Spleen (tissue), 11 donors: ENCODE measurements around the gene PRKAR2A. TPM values are rescaled to one million over a fixed set of nuclear protein-coding genes. Genes with fewer than 3 reads are reported as not detected.

ENCODE experiments used
- DNase-seq: peaks from one replicate; pipeline ENCODE4 v3.0.0-alpha.2; 2020
- H3K27ac ChIP-seq, 8 donors: fragments of 200-600 bp; sonication (generic) in 7 of 8; 1 replicate in 4 of 8; 2 replicates in 4 of 8; pipeline versions ENCODE4 v1.5.0 to v1.8.0; 2016 to 2021; ENCODE audit warnings: inconsistent platforms in 4 of 8, mild to moderate bottlenecking in 4 of 8, moderate library complexity in 1 of 8
- H3K27me3 ChIP-seq, 7 donors: fragments of 200-600 bp; sonication (generic) in 6 of 7; replicated peaks in 1 of 7; 1 replicate in 4 of 7; 2 replicates in 3 of 7; pipeline versions ENCODE4 v1.5.0 to v1.8.0; 2016 to 2021; ENCODE audit warnings: inconsistent platforms in 3 of 7, mild to moderate bottlenecking in 1 of 7
- H3K36me3 ChIP-seq, 6 donors: fragments of 200-600 bp; sonication (generic) in 5 of 6; 1 replicate in 4 of 6; 2 replicates in 2 of 6; pipeline versions ENCODE4 v1.5.0 to v1.8.0; 2016 to 2021; ENCODE audit warnings: inconsistent platforms in 2 of 6
- H3K4me1 ChIP-seq, 6 donors: fragments of 200-600 bp; sonication (generic) in 5 of 6; 1 replicate in 3 of 6; 2 replicates in 3 of 6; pipeline versions ENCODE4 v1.5.0 to v1.8.0; 2016 to 2021; ENCODE audit warnings: inconsistent platforms in 3 of 6
- H3K4me3 ChIP-seq, 8 donors: fragments of 200-600 bp; sonication (generic) in 7 of 8; 1 replicate in 4 of 8; 2 replicates in 4 of 8; pipeline versions ENCODE4 v1.5.0 to v1.8.0; 2016 to 2021; ENCODE audit warnings: inconsistent platforms in 4 of 8, mild to moderate bottlenecking in 4 of 8, moderate library complexity in 2 of 8
- H3K9me3 ChIP-seq, 8 donors: fragments of 200-600 bp; sonication (generic) in 7 of 8; 1 replicate in 4 of 8; 2 replicates in 4 of 8; pipeline versions ENCODE4 v1.5.0 to v1.8.0; 2016 to 2021; ENCODE audit warnings: inconsistent platforms in 4 of 8
- CTCF ChIP-seq, 11 experiments: fragments of 200-600 bp in 7 of 11; fragments of 450-650 bp in 4 of 11; sonication (generic) in 4 of 11; IDR thresholded peaks in 8 of 11; conservative IDR thresholded peaks in 3 of 11; 1 replicate in 7 of 11; 2 replicates in 4 of 11; pipeline versions ENCODE4 v1.4.0 to v1.8.0; 2016 to 2021; ENCODE audit warnings: antibody characterized with exemption in 11 of 11, inconsistent platforms in 4 of 11, mild to moderate bottlenecking in 1 of 11
- POLR2A ChIP-seq, 3 donors: fragments of 450-650 bp; IDR thresholded peaks; one replicate each; pipeline ENCODE4 v1.5.1; 2017; ENCODE audit warnings: antibody characterized with exemption in 3 of 3, mild to moderate bottlenecking in 1 of 3
- POLR2AphosphoS5 ChIP-seq, 3 donors: sonication (generic); formaldehyde crosslinking; IDR thresholded peaks; one replicate each; pipeline ENCODE4 v1.5.1; 2017; ENCODE audit warnings: antibody characterized with exemption in 3 of 3
- WGBS, 5 donors: extraction: QIAGEN DNeasy Blood & Tissue Kit in 3 of 5; methylation state at CpG; one replicate each; pipeline versions ENCODE4 v1.1.5 to v1.1.7; 2013 to 2018; 5-methylcytosine and 5-hydroxymethylcytosine counted together
- intact Hi-C: fragments of 100-400 bp; cut with DNase I; formaldehyde crosslinking; loops from one replicate; pipeline ENCODE4 v1.15.0; 2023; ENCODE audit warnings: low total_unique reads
- polyA plus RNA-seq, 3 donors: library from polyadenylated mRNA; stranded (reverse); fragments of 200-250 nt; gene quantifications; one replicate each; pipeline ENCODE4 v1.2.1, GENCODE V29; 2013
- total RNA-seq, 7 donors: library from RNA; depleted of rRNA in 3 of 7; stranded (reverse); fragments of >200 nt in 3 of 7; fragmentation: NEBNext Ultra II Directional in 4 of 7; extraction: Animal tissue kit (Norgen Biotek cat#: 25700) in 4 of 7; gene quantifications; one replicate each; pipeline versions ENCODE4 v1.1.0 to v1.2.1, GENCODE V29; 2016 to 2021
- donor health status: healthy with polysubstance abuse.
- donor health status: DM: no; HTN: no; CAD: no; lungs with moderate emphysema.
- donor health status: DM: no; HTN: no; CAD: no.
- donor health status: Bipolar disorder and iron deficiency.
- donor health status: healthy.
- donor health status: DM: no; HTN: no; CAD: no.
- donor health status: DM: yes; HTN: yes; CAD: no.

Gene PRKAR2A
- total and polyA plus RNA-seq, 10 donors = 4.8 to 38.5 (median 18.2) TPM

- no peak for DNase-seq
- no peaks in the 10 kb centered on the region for H3K27me3 ChIP-seq
- H3K4me1 ChIP-seq = peaks cover 19 to 94% (median 59%) of the 10 kb centered on the region in 6 donors
- intact Hi-C loops = no loop called here
- peak overlapping the region in 1 of 8 donors; percentile 21 for H3K27ac ChIP-seq
- no peaks in the 10 kb centered on the region for H3K9me3 ChIP-seq
- WGBS, 5 donors = 72 to 80% (median 76%) methylated on average over 7 of the region's 7 CpGs
- no peak overlapping the region for H3K4me3 ChIP-seq
- TF ChIP-seq POLR2AphosphoS5 (IDR thresholded peaks at IDR 0.05) = no peak
- no peak for TF ChIP-seq POLR2A (IDR thresholded peaks at IDR 0.05)
- no peak for TF ChIP-seq CTCF (IDR thresholded peaks at IDR 0.05 in 8 of 11, conservative IDR thresholded peaks at IDR 0.05 in 3 of 11)
- H3K36me3 ChIP-seq = peaks cover 0 to 98% (median 37%) of the 10 kb centered on the region in 6 donors
Measured at GRCh38 chr3:48709051-48709461, 138.6 kb downstream of the PRKAR2A start.

GRCh38 chr3:48708481-48708889, 139.2 kb downstream of the PRKAR2A start:
- TF ChIP-seq POLR2A (IDR thresholded peaks at IDR 0.05) = no peak
- TF ChIP-seq POLR2AphosphoS5 (IDR thresholded peaks at IDR 0.05) = no peak
- no peak for TF ChIP-seq CTCF (IDR thresholded peaks at IDR 0.05 in 8 of 11, conservative IDR thresholded peaks at IDR 0.05 in 3 of 11)
- peaks cover 16 to 94% (median 58%) of the 10 kb centered on the region in 6 donors for H3K4me1 ChIP-seq
- H3K9me3 ChIP-seq = no peaks in the 10 kb centered on the region
- whole genome bisulfite sequencing, 5 donors = 60 to 81% (median 74%) methylated on average over 2 of the region's 2 CpGs
- peak overlapping the region in 1 of 8 donors; percentile 21 for H3K27ac ChIP-seq
- intact Hi-C loops = no loop called here
- no peaks in the 10 kb centered on the region for H3K27me3 ChIP-seq
- peaks cover 0 to 93% (median 37%) of the 10 kb centered on the region in 6 donors for H3K36me3 ChIP-seq
- no peak overlapping the region for H3K4me3 ChIP-seq
- no peak for DNase-seq

DNA sequence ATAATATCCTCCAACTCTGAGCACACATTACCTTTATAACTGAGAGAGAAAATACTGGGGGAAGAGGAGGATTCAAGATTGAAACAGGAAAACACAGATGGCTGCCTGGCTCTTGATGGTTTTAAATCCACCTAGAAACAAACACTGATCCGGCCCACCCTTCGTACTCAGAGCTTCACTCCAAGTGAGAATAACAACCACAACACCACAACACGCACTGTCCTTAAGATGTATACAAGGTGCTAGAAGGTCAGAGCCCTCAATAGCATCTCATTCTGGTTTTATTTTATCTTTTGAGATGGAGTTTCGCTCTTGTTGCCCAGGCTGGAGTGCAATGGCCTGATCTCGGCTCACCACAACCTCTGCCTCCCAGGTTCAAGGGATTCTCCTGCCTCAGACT, 140.5 kb downstream of the PRKAR2A start:
- no peak for TF ChIP-seq CTCF (IDR thresholded peaks at IDR 0.05 in 8 of 11, conservative IDR thresholded peaks at IDR 0.05 in 3 of 11)
- no peak for TF ChIP-seq POLR2AphosphoS5 (IDR thresholded peaks at IDR 0.05)
- no peak for TF ChIP-seq POLR2A (IDR thresholded peaks at IDR 0.05)
- DNase-seq = no peak
- peaks cover 0 to 89% (median 32%) of the 10 kb centered on the region in 6 donors for H3K36me3 ChIP-seq
- H3K4me1 ChIP-seq = peaks cover 8 to 94% (median 53%) of the 10 kb centered on the region in 6 donors
- intact Hi-C loops = no loop called here
- peak overlapping the region in 1 of 8 donors; percentile 20 for H3K27ac ChIP-seq
- WGBS, 5 donors = 80 to 87% (median 86%) methylated on average over 5 of the region's 5 CpGs
- H3K27me3 ChIP-seq = no peaks in the 10 kb centered on the region
- no peaks in the 10 kb centered on the region for H3K9me3 ChIP-seq
- H3K4me3 ChIP-seq = no peak overlapping the region

GRCh38 chr3:48702320-48702920, 145.3 kb downstream of the PRKAR2A start:
- Histone ChIP-seq H3K4me1 (peaks cover 0 to 91% (median 28%) of the 10 kb centered on the region in 6 donors), H3K27me3 (no peaks in the 10 kb centered on the region), H3K27ac (no peak overlapping the region), H3K9me3 (no peaks in the 10 kb centered on the region), H3K36me3 (peaks cover 0 to 86% (median 28%) of the 10 kb centered on the region in 6 donors), H3K4me3 (no peak overlapping the region)
- intact Hi-C loops = no loop called here
- TF ChIP-seq POLR2AphosphoS5 (IDR thresholded peaks at IDR 0.05) = no peak
- TF ChIP-seq CTCF (IDR thresholded peaks at IDR 0.05 in 8 of 11, conservative IDR thresholded peaks at IDR 0.05 in 3 of 11) = no peak
- no peak for TF ChIP-seq POLR2A (IDR thresholded peaks at IDR 0.05)
- peak; percentile 25 for DNase-seq
- 81 to 87% (median 82%) methylated on average over 6 of the region's 6 CpGs for WGBS, 5 donors
